ENCODE measurements around the gene THAP4. TPM values are rescaled to one million over a fixed set of nuclear protein-coding genes. Genes with fewer than 3 reads are reported as not detected.

Gene THAP4
- total and polyA plus RNA-seq, 2 of the 4 experiments (the other 2 are of a cell fraction) = 33.9 to 55.1 TPM

DNA sequence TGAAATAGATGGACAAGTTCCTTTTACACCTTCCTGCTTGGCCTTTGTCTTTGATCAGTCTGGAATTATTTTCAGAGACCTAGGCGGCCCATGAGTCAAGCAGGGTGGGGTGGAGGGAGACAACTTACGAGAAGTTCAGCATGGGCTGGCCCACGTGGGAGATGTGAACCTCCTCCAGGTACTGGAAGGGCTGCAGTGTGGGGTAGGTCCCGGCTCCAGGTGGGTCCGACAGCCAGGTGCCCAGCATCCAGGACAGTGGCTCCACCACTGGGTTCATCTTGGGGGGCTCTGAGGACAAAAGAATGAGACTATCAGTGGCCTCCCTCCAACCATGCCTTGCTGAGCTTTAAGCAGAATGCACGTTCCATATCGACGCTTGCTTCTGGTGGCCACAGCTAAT is 30.8 kb downstream of the THAP4 start:
- no peak for DNase-seq
- H3K4me1 ChIP-seq (ENCODE audit: control insufficient read depth, insufficient read depth, low read length) = peaks cover 5% of the 10 kb centered on the region; the same call in 1 of the 2 replicates
- H4K20me1 ChIP-seq (ENCODE audit: insufficient read depth, low read length) = no peaks in the 10 kb centered on the region; the same call in 1 of the 2 replicates
- 100% methylated on average over 4 of the region's 8 CpGs; no CpG with 5 or more reads in 1 of the 2 experiments for WGBS, 2 experiments (ENCODE audit: extremely low coverage in 2 of 2, insufficient read length in 1 of 2)
- no TSS peak for BruUV-seq (replicated peaks)
- TF ChIP-seq MAZ (IDR thresholded peaks at IDR 0.05; ENCODE audit: borderline replicate concordance, low read depth, low read length) = no peak
- TF ChIP-seq, protein P1, sequence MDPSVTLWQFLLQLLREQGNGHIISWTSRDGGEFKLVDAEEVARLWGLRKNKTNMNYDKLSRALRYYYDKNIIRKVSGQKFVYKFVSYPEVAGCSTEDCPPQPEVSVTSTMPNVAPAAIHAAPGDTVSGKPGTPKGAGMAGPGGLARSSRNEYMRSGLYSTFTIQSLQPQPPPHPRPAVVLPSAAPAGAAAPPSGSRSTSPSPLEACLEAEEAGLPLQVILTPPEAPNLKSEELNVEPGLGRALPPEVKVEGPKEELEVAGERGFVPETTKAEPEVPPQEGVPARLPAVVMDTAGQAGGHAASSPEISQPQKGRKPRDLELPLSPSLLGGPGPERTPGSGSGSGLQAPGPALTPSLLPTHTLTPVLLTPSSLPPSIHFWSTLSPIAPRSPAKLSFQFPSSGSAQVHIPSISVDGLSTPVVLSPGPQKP (IDR thresholded peaks at IDR 0.05; ENCODE audit: borderline replicate concordance, low read depth, low read length) = no peak
- TF ChIP-seq RCOR1 (IDR thresholded peaks at IDR 0.05; ENCODE audit: insufficient replicate concordance, low read length) = no peak
- no peak for TF ChIP-seq MXI1 (IDR thresholded peaks at IDR 0.05; ENCODE audit: borderline replicate concordance, low read depth, low read length)
- TF ChIP-seq NFE2L2 (IDR thresholded peaks at IDR 0.05; ENCODE audit: low read depth, low read length) = no peak
- TF ChIP-seq, protein P2, sequence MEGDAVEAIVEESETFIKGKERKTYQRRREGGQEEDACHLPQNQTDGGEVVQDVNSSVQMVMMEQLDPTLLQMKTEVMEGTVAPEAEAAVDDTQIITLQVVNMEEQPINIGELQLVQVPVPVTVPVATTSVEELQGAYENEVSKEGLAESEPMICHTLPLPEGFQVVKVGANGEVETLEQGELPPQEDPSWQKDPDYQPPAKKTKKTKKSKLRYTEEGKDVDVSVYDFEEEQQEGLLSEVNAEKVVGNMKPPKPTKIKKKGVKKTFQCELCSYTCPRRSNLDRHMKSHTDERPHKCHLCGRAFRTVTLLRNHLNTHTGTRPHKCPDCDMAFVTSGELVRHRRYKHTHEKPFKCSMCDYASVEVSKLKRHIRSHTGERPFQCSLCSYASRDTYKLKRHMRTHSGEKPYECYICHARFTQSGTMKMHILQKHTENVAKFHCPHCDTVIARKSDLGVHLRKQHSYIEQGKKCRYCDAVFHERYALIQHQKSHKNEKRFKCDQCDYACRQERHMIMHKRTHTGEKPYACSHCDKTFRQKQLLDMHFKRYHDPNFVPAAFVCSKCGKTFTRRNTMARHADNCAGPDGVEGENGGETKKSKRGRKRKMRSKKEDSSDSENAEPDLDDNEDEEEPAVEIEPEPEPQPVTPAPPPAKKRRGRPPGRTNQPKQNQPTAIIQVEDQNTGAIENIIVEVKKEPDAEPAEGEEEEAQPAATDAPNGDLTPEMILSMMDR (conservative IDR thresholded peaks at IDR 0.05; ENCODE audit: low read depth, low read length) = no peak
- no peak for TF ChIP-seq FOS (IDR thresholded peaks at IDR 0.05; ENCODE audit: low read depth, low read length)
- TF ChIP-seq, protein P3, sequence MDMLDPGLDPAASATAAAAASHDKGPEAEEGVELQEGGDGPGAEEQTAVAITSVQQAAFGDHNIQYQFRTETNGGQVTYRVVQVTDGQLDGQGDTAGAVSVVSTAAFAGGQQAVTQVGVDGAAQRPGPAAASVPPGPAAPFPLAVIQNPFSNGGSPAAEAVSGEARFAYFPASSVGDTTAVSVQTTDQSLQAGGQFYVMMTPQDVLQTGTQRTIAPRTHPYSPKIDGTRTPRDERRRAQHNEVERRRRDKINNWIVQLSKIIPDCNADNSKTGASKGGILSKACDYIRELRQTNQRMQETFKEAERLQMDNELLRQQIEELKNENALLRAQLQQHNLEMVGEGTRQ (IDR thresholded peaks at IDR 0.05; ENCODE audit: low read depth, low read length) = no peak
- TF ChIP-seq POLR2A (IDR thresholded peaks at IDR 0.05; ENCODE audit: low read depth, low read length) = no peak
- TF ChIP-seq BHLHE40 (IDR thresholded peaks at IDR 0.05; ENCODE audit: low read depth, low read length) = no peak
- no peak for TF ChIP-seq RFX5 (IDR thresholded peaks at IDR 0.05; ENCODE audit: low read depth, low read length)
- no peak for TF ChIP-seq RAD21 (IDR thresholded peaks at IDR 0.05; ENCODE audit: low read length)
- TF ChIP-seq MAFK (IDR thresholded peaks at IDR 0.05; ENCODE audit: low read depth, low read length) = no peak
- no peak for TF ChIP-seq SMC3 (IDR thresholded peaks at IDR 0.05; ENCODE audit: low read depth, low read length)
- no peak for TF ChIP-seq CHD1 (IDR thresholded peaks at IDR 0.05; ENCODE audit: low read depth, low read length)
- peak overlapping the region; percentile 5 for H2AK9ac ChIP-seq (replicated peaks; ENCODE audit: low read depth, low read length, poor library complexity)
- no peaks in the 10 kb centered on the region for H3K27me3 ChIP-seq (ENCODE audit: control insufficient read depth, insufficient read depth, low read length)
- H3K14ac ChIP-seq (replicated peaks; ENCODE audit: low read depth, low read length) = no peak overlapping the region
- no peak overlapping the region for H2BK5ac ChIP-seq (ENCODE audit: low read depth, low read length, poor library complexity, severe bottlenecking)
- in situ Hi-C loops (cut with MboI; ENCODE audit: low sequenced_read_pairs) (no loop called here), dilution Hi-C loops (cut with HindIII; ENCODE audit: low sequenced_read_pairs, unreplicated experiment) (no loop called here), intact Hi-C loops (cut with micrococcal nuclease) (no loop called here)
- H3K4me2 ChIP-seq (ENCODE audit: low read depth, low read length) = no peak overlapping the region
- H4K5ac ChIP-seq (ENCODE audit: low read depth, low read length) = no peak overlapping the region
- POLR2A ChIA-PET (ENCODE audit: unreplicated experiment) = no interaction called here
- no peak overlapping the region for H3K18ac ChIP-seq (ENCODE audit: low read depth, low read length)
- no peak for ATAC-seq (ENCODE audit: low read depth)
- H3K4ac ChIP-seq (ENCODE audit: low read depth, low read length) = no peak overlapping the region
- H3K23ac ChIP-seq (ENCODE audit: low read depth, low read length) = no peak overlapping the region
- CTCF ChIA-PET = no interaction called here
- H4K8ac ChIP-seq (ENCODE audit: low read depth in 2 of 2, low read length in 2 of 2) = no peak overlapping the region
- no peak overlapping the region for H2BK20ac ChIP-seq (ENCODE audit: low read depth, low read length)
- no peak overlapping the region for H2AK5ac ChIP-seq (ENCODE audit: low read depth, low read length)
- H2AFZ ChIP-seq (replicated peaks; ENCODE audit: low read length, poor library complexity) = no peak overlapping the region
- H2BK120ac ChIP-seq (ENCODE audit: low read depth, low read length) = no peak overlapping the region
- H3K36me3 ChIP-seq (ENCODE audit: control insufficient read depth, insufficient read depth, low read length) = peaks cover 31% of the 10 kb centered on the region
- H2BK15ac ChIP-seq (ENCODE audit: low read depth, low read length) = no peak overlapping the region
- no peak overlapping the region for H3K56ac ChIP-seq (ENCODE audit: extremely low read depth, insufficient read depth, low read length)
- no peak overlapping the region for H3K27ac ChIP-seq (ENCODE audit: insufficient read depth, low read length)
- H3K79me1 ChIP-seq (ENCODE audit: low read depth in 1 of 2, low read length in 2 of 2) = peaks cover 20 to 43% of the 10 kb centered on the region in 2 experiments
- H3K9me1 ChIP-seq (ENCODE audit: insufficient read depth, low read length) = 0 out of 2 replicates have a peak, but pooled peaks cover 4% of the 10 kb centered on the region
- no peak overlapping the region for H3K4me3 ChIP-seq (ENCODE audit: insufficient read depth, low read depth, low read length)
- no peaks in the 10 kb centered on the region for H3K9me3 ChIP-seq (ENCODE audit: control insufficient read depth, insufficient read depth, low read length)
- H4K91ac ChIP-seq (ENCODE audit: insufficient read depth, low read depth, low read length) = no peak overlapping the region
- no peak overlapping the region for H3K9ac ChIP-seq (ENCODE audit: low read depth, low read length)
